Measurements from ENCODE around the gene CRIM1.

GRCh38 chr2:36367486-36367885 lies 11.9 kb downstream of the CRIM1 start:
- no peak for TF ChIP-seq CTCF (conservative IDR thresholded peaks at IDR 0.05)
- TF ChIP-seq EZH2 (IDR thresholded peaks at IDR 0.05; ENCODE audit: low read depth): no peak

Data from PC-9 (cell line).